GM19099 (cell line): ENCODE data around the gene ATRX.

Experiments used
- POLR2A ChIP-seq: IDR thresholded peaks from 3 replicates; pipeline ENCODE4 v1.6.1; 2011; ENCODE audit warnings: low read depth; ENCODE audit not compliant: insufficient read length; ENCODE audit errors: extremely low read depth

ATRX gene

GRCh38 chrX:77527233-77528001, 258.6 kb downstream of the ATRX start:
- TF ChIP-seq POLR2A: no peak

GRCh38 chrX:77519765-77520164, 266.3 kb downstream of the ATRX start:
- TF ChIP-seq POLR2A: no peak

- TF ChIP-seq POLR2A: no peak
Measured at GRCh38 chrX:77514177-77514576, 271.8 kb downstream of the ATRX start.

GRCh38 chrX:77510007-77510406, 276.0 kb downstream of the ATRX start:
- TF ChIP-seq POLR2A: no peak

- TF ChIP-seq POLR2A: no peak
Measured at GRCh38 chrX:77505227-77505626, 280.8 kb downstream of the ATRX start.

- no peak for TF ChIP-seq POLR2A
Measured at GRCh38 chrX:77502951-77503525, 283.0 kb downstream of the ATRX start.

- no peak for TF ChIP-seq POLR2A
Measured at GRCh38 chrX:77493677-77494553, 292.1 kb downstream of the ATRX start.

GRCh38 chrX:77484045-77484444, 302.0 kb downstream of the ATRX start:
- no peak for TF ChIP-seq POLR2A

GRCh38 chrX:77455437-77455836, 330.6 kb downstream of the ATRX start:
- no peak for TF ChIP-seq POLR2A
